Spinal cord (tissue), 10 donors: ENCODE measurements around the gene GSG1L. TPM values are rescaled to one million over a fixed set of nuclear protein-coding genes. Genes with fewer than 3 reads are reported as not detected.

Experiments
- DNase-seq, 6 donors: peaks; one replicate each; pipeline versions ENCODE4 v3.0.0 to v3.0.0-alpha.2; 2013 to 2015; ENCODE audit warnings: low spot score in 6 of 6, low read depth in 4 of 6
- H3K27ac ChIP-seq: one replicate; pipeline ENCODE4 v1.5.1; 2013; ENCODE audit warnings: low read depth, low read length, control low read depth
- H3K27me3 ChIP-seq: one replicate; pipeline ENCODE4 v1.6.1; 2013; ENCODE audit warnings: low read length; ENCODE audit not compliant: control insufficient read depth, insufficient read depth
- H3K36me3 ChIP-seq: one replicate; pipeline ENCODE4 v1.6.1; 2013; ENCODE audit warnings: low read length; ENCODE audit not compliant: control insufficient read depth, insufficient read depth
- H3K4me1 ChIP-seq: one replicate; pipeline ENCODE4 v1.6.1; 2013; ENCODE audit warnings: low read length; ENCODE audit not compliant: control insufficient read depth, insufficient read depth
- H3K4me3 ChIP-seq: one replicate; pipeline ENCODE4 v1.5.1; 2013; ENCODE audit warnings: low read depth, low read length, control low read depth
- H3K9me3 ChIP-seq: one replicate; pipeline ENCODE4 v1.6.1; 2013; ENCODE audit warnings: low read length; ENCODE audit not compliant: control insufficient read depth, insufficient read depth
- WGBS: methylation state at CpG from one replicate; pipeline ENCODE4 v1.1.5; 2013; ENCODE audit warnings: missing lambda C conversion rate; ENCODE audit not compliant: insufficient coverage; 5-methylcytosine and 5-hydroxymethylcytosine counted together
- polyA plus RNA-seq, 2 donors: library from polyadenylated mRNA; unstranded; fragments of 120-200 nt; gene quantifications; one replicate each; pipeline ENCODE4 v1.2.1, GENCODE V29; 2013; ENCODE audit not compliant: insufficient read length in 2 of 2
- small RNA-seq: library from RNA; depleted of rRNA; stranded (forward); fragments of <200 nt; gene quantifications from one replicate; pipeline ENCODE3, GENCODE V24; 2014; ENCODE audit warnings: low replicate concordance
- total RNA-seq, 2 donors: library from RNA; depleted of rRNA in 1 of 2; stranded (reverse); fragments of 120-200 nt in 1 of 2; fragments of >200 nt in 1 of 2; gene quantifications; one replicate each; pipeline versions ENCODE4 v1.2.3 to v1.2.4, GENCODE V29; 2013 to 2014
- donor health status: healthy.

GSG1L gene
- total and polyA plus RNA-seq, 4 donors: 7.5 to 26.1 (median 18.0) TPM

- Histone ChIP-seq H3K36me3 (peaks cover 39% of the 10 kb centered on the region), H3K9me3 (no peaks in the 10 kb centered on the region), H3K4me3 (no peak overlapping the region), H3K27me3 (no peaks in the 10 kb centered on the region), H3K27ac (no peak overlapping the region), H3K4me1 (no peaks in the 10 kb centered on the region)
- DNase-seq: no peak
- 81% methylated on average over 8 of the region's 11 CpGs for WGBS
These were observed 322.9 kb downstream of the GSG1L start for GRCh38 chr16:27740496-27741201.

DNA sequence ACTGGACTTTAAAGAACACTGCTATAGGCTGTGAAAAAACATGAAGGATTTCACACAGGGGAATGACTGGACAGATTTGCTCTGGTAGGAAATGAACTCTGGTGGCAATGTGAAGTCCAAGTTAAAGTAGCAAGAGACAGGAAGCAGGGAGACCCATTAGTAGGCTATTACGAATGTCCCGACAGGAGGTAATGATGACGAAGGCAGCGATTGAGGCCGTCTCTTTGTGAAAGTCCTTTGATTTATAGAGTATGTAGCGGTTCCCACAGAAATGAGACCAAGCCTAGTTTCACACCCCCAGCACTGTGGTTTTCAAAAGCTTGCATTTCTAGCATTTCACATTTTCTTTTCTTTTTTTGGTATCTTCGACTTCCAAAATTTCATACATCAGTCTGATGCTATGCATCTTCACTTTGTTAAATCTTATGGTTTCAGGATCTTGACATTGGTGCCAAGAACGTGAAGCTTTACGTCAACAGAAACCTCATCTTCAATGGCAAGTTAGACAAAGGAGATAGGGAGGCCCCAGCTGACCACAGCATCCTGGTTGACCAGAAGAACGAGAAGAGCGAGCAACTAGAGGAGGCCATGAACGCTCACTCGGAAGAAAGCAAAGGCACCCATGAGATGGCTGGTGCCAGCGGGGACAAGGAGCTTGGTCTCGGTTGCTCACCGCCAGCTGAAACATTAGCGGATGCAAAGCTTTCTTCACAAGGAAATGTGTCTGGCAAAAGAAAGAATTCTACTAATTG lies 323.7 kb downstream of the GSG1L start:
- Histone ChIP-seq H3K36me3 (peaks cover 43% of the 10 kb centered on the region), H3K4me1 (no peaks in the 10 kb centered on the region), H3K9me3 (no peaks in the 10 kb centered on the region), H3K27ac (no peak overlapping the region), H3K4me3 (no peak overlapping the region), H3K27me3 (no peaks in the 10 kb centered on the region)
- WGBS: 88% methylated on average over 11 of the region's 17 CpGs
- peak in 1 of 6 donors; percentile 16 for DNase-seq

DNA sequence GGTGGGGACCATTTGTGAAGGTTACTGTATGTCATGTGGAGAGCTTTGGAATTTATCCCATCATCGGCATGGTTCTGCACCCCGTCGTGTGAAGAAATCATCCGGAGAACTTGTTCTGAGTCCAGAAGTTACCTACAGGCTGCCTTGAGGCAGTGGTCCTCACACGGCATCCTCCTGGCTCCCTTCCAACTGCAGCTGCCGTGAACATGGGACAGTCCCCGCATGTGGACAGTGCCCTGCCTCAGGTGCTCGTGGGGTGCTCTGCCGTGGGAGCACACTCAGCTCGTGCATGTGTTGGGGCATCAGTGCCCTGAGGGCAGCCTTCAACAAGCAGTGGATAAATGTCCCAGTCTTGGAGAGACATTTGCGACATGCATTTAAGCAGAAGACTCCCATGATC lies 324.9 kb downstream of the GSG1L start:
- Histone ChIP-seq H3K27me3 (no peaks in the 10 kb centered on the region), H3K9me3 (no peaks in the 10 kb centered on the region), H3K36me3 (peaks cover 43% of the 10 kb centered on the region), H3K4me3 (no peak overlapping the region), H3K4me1 (no peaks in the 10 kb centered on the region), H3K27ac (no peak overlapping the region)
- DNase-seq: no peak
- WGBS: 79% methylated on average over 10 of the region's 11 CpGs

Small RNA genes lying within 50 kb of the gene (small RNA-seq; reads per million reads assigned to genes)
- gene RNU6-1241P: not detected
- not detected for gene RNU6-159P

Other genes starting within 250 kb of the GSG1L start
- 10 to 100 TPM; 84.1 to 84.3 TPM for gene XPO6, start 148.3 kb upstream of the GSG1L start, total RNA-seq
- 100 to 1,000 TPM; 148 to 164 TPM for gene XPO6, start 148.3 kb upstream of the GSG1L start, polyA plus RNA-seq
- gene SBK1, start 228.8 kb upstream of the GSG1L start, total RNA-seq: 1 to 10 TPM; 6.5 to 7.7 TPM
- 100 to 1,000 TPM; 107 to 117 TPM for gene SBK1, start 228.8 kb upstream of the GSG1L start, polyA plus RNA-seq